Natural killer cell (primary cell): ENCODE measurements around the gene ZNF525. TPM values are rescaled to one million over a fixed set of nuclear protein-coding genes. Genes with fewer than 3 reads are reported as not detected.
"Not testable (repeated sequence)": the region's sequence is repeated elsewhere in the genome, so short reads cannot be mapped to it uniquely, and the experiment has no call there.

Experiments used
- ATAC-seq, 3 donors: fragments of 150-1000 bp in 2 of 3; fragments of 200-7000 bp in 1 of 3; cut with Tn5 transposase; 1 replicate in 1 of 3; 2 replicates in 2 of 3; pipeline ENCODE4 v1.10.0; 2021; ENCODE audit warnings: mild to moderate bottlenecking in 2 of 3, moderate library complexity in 2 of 3
- DNase-seq, 2 donors: peaks; one replicate each; pipeline versions ENCODE4 v3.0.0 to v3.0.0-alpha.2; 2013 to 2021; ENCODE audit warnings: mixed read lengths in 1 of 2
- H3K27ac ChIP-seq: one replicate; pipeline ENCODE4 v1.5.1; 2013; ENCODE audit warnings: mild to moderate bottlenecking, low read length
- H3K27me3 ChIP-seq: one replicate; pipeline ENCODE4 v1.6.1; 2013; ENCODE audit warnings: low read length; ENCODE audit not compliant: control insufficient read depth, insufficient read depth
- H3K36me3 ChIP-seq: one replicate; pipeline ENCODE4 v1.6.1; 2013; ENCODE audit warnings: low read length; ENCODE audit not compliant: control insufficient read depth, insufficient read depth
- H3K4me1 ChIP-seq: one replicate; pipeline ENCODE4 v1.6.1; 2013; ENCODE audit warnings: low read length; ENCODE audit not compliant: control insufficient read depth, insufficient read depth
- H3K4me3 ChIP-seq: one replicate; pipeline ENCODE4 v1.5.1; 2013; ENCODE audit warnings: low read length
- H3K9me3 ChIP-seq: one replicate; pipeline ENCODE4 v1.6.1; 2013; ENCODE audit warnings: low read length; ENCODE audit not compliant: control insufficient read depth, insufficient read depth
- H3K27ac Mint-ChIP-seq, 2 donors: one replicate each; pipeline ENCODE4 v1.8.0; 2022; ENCODE audit warnings: mild to moderate bottlenecking in 2 of 2, mixed read lengths in 2 of 2, moderate library complexity in 1 of 2
- H3K27me3 Mint-ChIP-seq, 2 donors: one replicate each; pipeline ENCODE4 v1.8.0; 2022; ENCODE audit warnings: low read depth in 2 of 2, mixed read lengths in 2 of 2
- H3K36me3 Mint-ChIP-seq: one replicate; pipeline ENCODE4 v1.8.0; 2022; ENCODE audit warnings: mixed read lengths
- H3K4me1 Mint-ChIP-seq, 2 donors: one replicate each; pipeline ENCODE4 v1.8.0; 2022; ENCODE audit warnings: mixed read lengths in 2 of 2
- H3K4me3 Mint-ChIP-seq: one replicate; pipeline ENCODE4 v1.8.0; 2022; ENCODE audit warnings: mild to moderate bottlenecking, moderate library complexity, mixed read lengths
- H3K9me3 Mint-ChIP-seq, 2 donors: one replicate each; pipeline ENCODE4 v1.8.0; 2022; ENCODE audit warnings: mixed read lengths in 2 of 2
- CTCF ChIP-seq: fragments of 200-600 bp; IDR thresholded peaks from one replicate; pipeline ENCODE4 v1.8.0; 2022; ENCODE audit warnings: antibody characterized with exemption
- WGBS: methylation state at CpG from one replicate; pipeline ENCODE4 v1.1.7; 2013; ENCODE audit warnings: missing lambda C conversion rate; ENCODE audit not compliant: insufficient coverage; 5-methylcytosine and 5-hydroxymethylcytosine counted together
- intact Hi-C: fragments of 100-400 bp; cut with micrococcal nuclease; formaldehyde crosslinking; loops from one replicate; pipeline ENCODE4 v1.14.2; 2022
- total RNA-seq, 4 donors: library from RNA; stranded (reverse); fragments of 120-200 nt in 1 of 4; gene quantifications; one replicate each; pipeline versions ENCODE4 v1.2.3 to v1.2.4, GENCODE V29; 2013 to 2022

Gene ZNF525
- total RNA-seq, 3 donors from 2014 or later (not counting 1 experiment from before 2014, with no cell fraction given) = 20.7 to 27.0 (median 21.8) TPM

DNA sequence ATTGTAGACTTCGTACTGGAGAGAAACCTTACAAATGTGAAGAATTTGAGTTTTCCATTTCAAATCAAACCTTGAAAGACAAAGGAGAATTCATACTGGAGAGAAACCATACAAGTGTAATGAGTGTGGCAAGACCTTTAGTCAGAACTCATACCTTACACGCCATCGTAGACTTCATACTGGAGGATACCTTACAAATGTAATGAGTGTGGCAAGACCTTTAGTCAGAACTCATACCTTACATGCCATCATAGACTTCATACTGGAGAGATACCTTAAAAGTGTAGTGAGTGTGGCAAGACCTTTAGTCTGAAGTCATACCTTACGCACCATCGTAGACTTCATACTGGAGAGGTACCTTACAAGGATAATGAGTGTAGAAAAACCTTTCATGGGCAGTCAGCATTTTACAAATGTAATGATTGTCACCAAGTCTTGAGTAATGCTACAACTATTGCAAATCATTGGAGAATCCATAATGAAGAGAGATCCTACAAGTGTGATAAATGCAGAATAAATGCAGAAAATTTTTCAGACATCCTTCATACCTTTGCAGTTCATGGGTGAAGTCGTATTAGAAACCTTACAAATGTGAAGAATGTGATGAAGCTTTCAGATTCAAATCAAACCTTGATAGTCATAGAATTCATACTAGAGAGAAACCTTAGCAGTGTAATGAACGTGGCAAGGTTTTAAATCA is 44.1 kb downstream of the ZNF525 start:
- Mint-ChIP-seq H3K27me3 (no peaks in the 10 kb centered on the region), H3K27ac (no peak overlapping the region), H3K36me3 (peaks cover 80% of the 10 kb centered on the region), H3K9me3 (peaks cover 17 to 28% of the 10 kb centered on the region in 2 donors), H3K4me1 (peaks cover 0 to 7% of the 10 kb centered on the region in 2 donors), H3K4me3 (no peak overlapping the region)
- no peaks in the 10 kb centered on the region for H3K27me3 ChIP-seq
- no peak for TF ChIP-seq CTCF
- H3K4me1 ChIP-seq = no peaks in the 10 kb centered on the region
- no peak for ATAC-seq
- peaks cover 61% of the 10 kb centered on the region for H3K9me3 ChIP-seq
- intact Hi-C loops = no loop called here
- no peak overlapping the region for H3K4me3 ChIP-seq
- DNase-seq = no peak
- peaks cover 34% of the 10 kb centered on the region for H3K36me3 ChIP-seq
- WGBS = 94% methylated on average over 3 of the region's 7 CpGs
- no peak overlapping the region for H3K27ac ChIP-seq

- H3K27ac Mint-ChIP-seq, H3K4me1 ChIP-seq, H3K36me3 ChIP-seq, ATAC-seq, H3K27me3 Mint-ChIP-seq, H3K4me3 ChIP-seq, intact Hi-C loops, H3K9me3 Mint-ChIP-seq, H3K4me3 Mint-ChIP-seq, H3K27me3 ChIP-seq, DNase-seq, H3K27ac ChIP-seq, H3K4me1 Mint-ChIP-seq: not testable (repeated sequence)
- H3K36me3 Mint-ChIP-seq = peaks cover 12% of the 10 kb centered on the region
- 86% methylated on average over 11 of the region's 11 CpGs for WGBS
- peaks cover 23% of the 10 kb centered on the region for H3K9me3 ChIP-seq
These were observed 55.2 kb downstream of the ZNF525 start for GRCh38 chr19:53420520-53421315.

DNA sequence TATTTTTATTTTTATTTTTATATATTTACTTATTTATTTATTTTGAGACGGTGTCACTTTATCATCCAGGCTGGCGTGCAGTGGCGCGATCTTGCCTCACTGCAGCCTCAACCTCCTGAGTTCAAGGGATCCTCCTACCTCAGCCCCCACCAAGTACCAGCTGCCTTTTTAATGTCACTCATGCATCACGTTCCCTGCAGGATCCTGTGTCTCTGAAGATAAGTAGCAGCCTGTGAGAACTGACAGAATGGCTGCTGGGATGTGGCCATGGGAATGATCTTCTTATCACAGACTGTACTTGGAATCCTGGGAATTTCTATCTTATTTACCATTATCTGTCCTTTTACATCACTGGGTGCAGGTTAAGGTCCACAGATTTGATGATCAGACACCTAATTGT is 57.0 kb downstream of the ZNF525 start:
- intact Hi-C loops = no loop called here
- Histone ChIP-seq H3K4me1 (no peaks in the 10 kb centered on the region), H3K27me3 (no peaks in the 10 kb centered on the region), H3K9me3 (peaks cover 16% of the 10 kb centered on the region), H3K4me3 (no peak overlapping the region), H3K27ac (no peak overlapping the region), H3K36me3 (no peaks in the 10 kb centered on the region)
- Mint-ChIP-seq H3K36me3 (peaks cover 3% of the 10 kb centered on the region), H3K4me1 (no peaks in the 10 kb centered on the region), H3K4me3 (no peak overlapping the region), H3K9me3 (peaks cover 0 to 3% of the 10 kb centered on the region in 2 donors), H3K27me3 (no peaks in the 10 kb centered on the region), H3K27ac (no peak overlapping the region)
- DNase-seq (no peak), ATAC-seq (no peak)
- WGBS = 100% methylated on average over 5 of the region's 5 CpGs
- TF ChIP-seq CTCF = no peak

DNA sequence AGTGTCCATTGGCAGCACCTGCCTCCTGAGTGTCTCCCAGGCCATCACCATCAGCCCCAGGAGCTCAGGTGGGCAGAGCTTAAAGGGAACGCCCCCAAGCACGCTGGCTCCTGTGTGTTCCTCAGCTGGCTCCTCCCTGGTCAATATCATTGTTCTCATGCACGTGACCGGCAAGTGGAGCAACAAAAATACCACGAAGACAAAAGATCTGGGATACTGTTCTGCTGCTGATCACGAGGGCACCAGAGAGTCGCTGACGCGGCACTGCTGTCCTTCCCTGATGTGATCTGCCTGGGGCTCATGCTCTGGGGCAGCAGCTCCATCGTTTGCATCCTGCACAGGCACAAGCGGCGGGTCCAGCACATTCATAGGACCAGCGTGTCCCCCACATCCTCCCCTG is 57.6 kb downstream of the ZNF525 start:
- WGBS = 86% methylated on average over 9 of the region's 13 CpGs
- DNase-seq, H3K9me3 Mint-ChIP-seq, H3K27ac Mint-ChIP-seq, H3K27me3 ChIP-seq, H3K36me3 ChIP-seq, intact Hi-C loops, H3K27ac ChIP-seq, H3K4me3 ChIP-seq, H3K4me3 Mint-ChIP-seq, H3K4me1 Mint-ChIP-seq, H3K4me1 ChIP-seq, ATAC-seq, H3K27me3 Mint-ChIP-seq, H3K36me3 Mint-ChIP-seq: not testable (repeated sequence)
- peaks cover 11% of the 10 kb centered on the region for H3K9me3 ChIP-seq

GRCh38 chr19:53423680-53424079 is 58.2 kb downstream of the ZNF525 start:
- H3K27me3 Mint-ChIP-seq, H3K4me1 Mint-ChIP-seq, H3K27ac Mint-ChIP-seq, H3K4me1 ChIP-seq, H3K36me3 Mint-ChIP-seq, H3K4me3 ChIP-seq, H3K27me3 ChIP-seq, H3K9me3 Mint-ChIP-seq, H3K4me3 Mint-ChIP-seq, DNase-seq, H3K27ac ChIP-seq, H3K9me3 ChIP-seq, H3K36me3 ChIP-seq: not testable (repeated sequence)
- peak in 1 of 3 donors; percentile 40 for ATAC-seq
- intact Hi-C loops = loop anchor here (2.0 kb wide), 2 partner anchors 29 to 89 kb away; partner anchors contain the start of gene ZNF765
- 89% methylated on average over 4 of the region's 8 CpGs for WGBS
